ENCODE measurements around the gene BCO1. TPM values are rescaled to one million over a fixed set of nuclear protein-coding genes. Genes with fewer than 3 reads are reported as not detected.

BCO1 gene
- total RNA-seq, 4 donors from 2014 or later, result 0.11 to 0.42 (median 0.17) TPM; not detected in 1

DNA sequence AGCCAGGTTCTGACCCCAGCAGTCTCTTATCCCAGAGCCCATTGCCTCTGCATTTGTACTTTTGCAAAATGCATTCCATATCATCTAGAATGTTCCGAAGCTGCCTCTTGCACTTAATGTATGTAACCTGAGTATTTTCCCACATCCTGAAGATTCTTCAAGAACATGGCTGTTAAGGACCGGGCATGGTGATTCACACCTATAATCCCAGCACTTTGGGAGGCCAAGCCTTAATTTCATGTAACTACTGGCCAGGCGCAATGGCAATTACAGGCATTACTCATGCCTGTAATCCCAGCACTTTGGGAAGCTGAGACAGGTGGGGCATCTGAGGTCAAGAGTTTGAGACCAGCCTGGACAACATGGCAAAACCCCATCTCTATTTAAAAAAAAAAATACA lies 44.6 kb downstream of the BCO1 start:
- intact Hi-C loops (cut with DNase I), result no loop called here
- Histone ChIP-seq H3K36me3 (no peaks in the 10 kb centered on the region), H3K27ac (replicated peaks in 1 of 4) (no peak overlapping the region), H3K4me3 (no peak overlapping the region), H3K4me1 (no peaks in the 10 kb centered on the region), H3K27me3 (no peaks in the 10 kb centered on the region), H3K9me3 (no peaks in the 10 kb centered on the region)
- TF ChIP-seq POLR2A (IDR thresholded peaks at IDR 0.05; ENCODE audit: low read depth) (no peak), EP300 (IDR thresholded peaks at IDR 0.05) (no peak), POLR2AphosphoS5 (IDR thresholded peaks at IDR 0.05) (no peak)
- TF ChIP-seq, protein P1, sequence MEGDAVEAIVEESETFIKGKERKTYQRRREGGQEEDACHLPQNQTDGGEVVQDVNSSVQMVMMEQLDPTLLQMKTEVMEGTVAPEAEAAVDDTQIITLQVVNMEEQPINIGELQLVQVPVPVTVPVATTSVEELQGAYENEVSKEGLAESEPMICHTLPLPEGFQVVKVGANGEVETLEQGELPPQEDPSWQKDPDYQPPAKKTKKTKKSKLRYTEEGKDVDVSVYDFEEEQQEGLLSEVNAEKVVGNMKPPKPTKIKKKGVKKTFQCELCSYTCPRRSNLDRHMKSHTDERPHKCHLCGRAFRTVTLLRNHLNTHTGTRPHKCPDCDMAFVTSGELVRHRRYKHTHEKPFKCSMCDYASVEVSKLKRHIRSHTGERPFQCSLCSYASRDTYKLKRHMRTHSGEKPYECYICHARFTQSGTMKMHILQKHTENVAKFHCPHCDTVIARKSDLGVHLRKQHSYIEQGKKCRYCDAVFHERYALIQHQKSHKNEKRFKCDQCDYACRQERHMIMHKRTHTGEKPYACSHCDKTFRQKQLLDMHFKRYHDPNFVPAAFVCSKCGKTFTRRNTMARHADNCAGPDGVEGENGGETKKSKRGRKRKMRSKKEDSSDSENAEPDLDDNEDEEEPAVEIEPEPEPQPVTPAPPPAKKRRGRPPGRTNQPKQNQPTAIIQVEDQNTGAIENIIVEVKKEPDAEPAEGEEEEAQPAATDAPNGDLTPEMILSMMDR (IDR thresholded peaks at IDR 0.05), result no peak
- DNase-seq (ENCODE audit: extremely low spot score), result no peak
- 90% methylated on average over 2 of the region's 3 CpGs for WGBS

DNA sequence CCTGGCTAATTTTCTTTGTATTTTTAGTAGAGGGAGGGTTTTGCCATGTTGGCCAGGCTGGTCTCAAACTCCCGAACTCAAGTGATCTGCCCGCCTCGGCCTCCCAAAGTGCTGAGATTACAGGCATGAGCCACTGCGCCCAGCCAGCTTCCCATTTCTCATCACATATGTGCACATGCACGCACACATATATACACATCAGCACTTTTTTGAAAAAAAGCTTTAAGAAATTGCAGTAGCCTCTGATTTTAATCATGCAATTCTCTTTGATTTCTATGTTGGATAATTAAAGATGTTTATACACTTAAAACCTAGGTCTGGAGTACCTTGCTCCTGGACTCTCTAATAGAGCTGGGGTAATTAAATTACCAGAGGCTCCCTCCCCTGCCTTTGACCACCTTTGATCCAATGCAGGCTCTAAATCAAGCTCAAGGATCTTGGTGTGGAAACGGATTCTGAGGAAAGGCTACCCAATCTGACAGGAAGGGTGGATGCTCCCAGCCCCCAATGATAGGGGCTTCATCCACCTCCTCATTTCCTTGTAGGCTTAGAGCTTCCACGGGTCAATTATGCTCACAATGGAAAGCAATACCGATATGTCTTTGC lies 46.6 kb downstream of the BCO1 start:
- Histone ChIP-seq H3K27ac (replicated peaks in 1 of 4) (no peak overlapping the region), H3K9me3 (no peaks in the 10 kb centered on the region), H3K4me1 (no peaks in the 10 kb centered on the region), H3K36me3 (no peaks in the 10 kb centered on the region), H3K4me3 (no peak overlapping the region), H3K27me3 (no peaks in the 10 kb centered on the region)
- no peak for TF ChIP-seq POLR2A (IDR thresholded peaks at IDR 0.05; ENCODE audit: low read depth)
- intact Hi-C loops (cut with DNase I), result no loop called here
- DNase-seq (ENCODE audit: extremely low spot score), result no peak
- 85% methylated on average over 8 of the region's 8 CpGs for WGBS

DNA sequence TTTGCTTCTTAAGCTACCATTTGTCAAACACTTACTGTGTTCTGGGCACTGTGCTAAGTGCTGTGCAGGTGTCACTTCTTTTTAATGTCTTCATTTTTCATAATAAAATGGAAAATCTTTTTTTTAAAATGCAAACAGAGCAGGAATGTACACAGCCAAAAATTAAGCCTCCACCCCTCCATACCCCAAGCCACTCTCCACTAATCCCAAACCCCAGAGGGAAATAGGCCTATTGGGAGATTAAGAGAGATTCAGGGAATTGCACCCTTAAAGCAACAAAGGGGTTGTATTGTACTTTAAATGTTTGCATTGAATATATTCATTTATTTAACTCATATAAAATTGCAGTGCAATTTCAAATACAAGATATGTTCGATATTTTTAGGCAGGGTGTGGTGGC lies 47.7 kb downstream of the BCO1 start:
- H3K9me3 ChIP-seq, result no peaks in the 10 kb centered on the region
- TF ChIP-seq, protein P1 (IDR thresholded peaks at IDR 0.05), result no peak
- no peak for TF ChIP-seq POLR2AphosphoS5 (IDR thresholded peaks at IDR 0.05)
- TF ChIP-seq POLR2A (IDR thresholded peaks at IDR 0.05; ENCODE audit: low read depth), result no peak
- intact Hi-C loops (cut with DNase I), result no loop called here
- H3K27me3 ChIP-seq, result no peaks in the 10 kb centered on the region
- H3K27ac ChIP-seq (replicated peaks in 1 of 4), result no peak overlapping the region
- DNase-seq (ENCODE audit: extremely low spot score), result no peak
- no peaks in the 10 kb centered on the region for H3K4me1 ChIP-seq
- no peaks in the 10 kb centered on the region for H3K36me3 ChIP-seq
- WGBS, result 95% methylated on average over 1 of the region's 1 CpG
- H3K4me3 ChIP-seq, result no peak overlapping the region

DNA sequence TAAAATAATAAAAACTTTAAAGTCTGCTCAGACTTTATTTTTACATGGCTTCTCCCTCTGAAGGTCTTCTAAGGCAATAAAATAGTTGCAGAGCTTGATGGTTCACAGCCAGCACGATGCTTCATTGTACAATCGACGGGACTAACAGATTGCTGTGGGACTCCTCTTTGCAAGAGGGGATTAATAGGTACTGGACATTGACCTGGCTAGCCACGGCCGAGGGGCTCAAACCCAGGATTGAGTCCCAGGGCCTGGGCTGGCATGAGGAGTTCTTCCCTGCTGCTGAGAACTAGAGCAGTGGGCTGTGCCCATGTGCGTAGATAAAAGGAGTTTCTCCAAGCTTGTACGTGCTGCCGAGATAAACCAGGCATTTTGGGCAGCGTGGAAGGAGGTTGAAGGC lies 52.6 kb downstream of the BCO1 start:
- H3K27me3 ChIP-seq, result no peaks in the 10 kb centered on the region
- no peak overlapping the region for H3K27ac ChIP-seq (replicated peaks in 1 of 4)
- WGBS, result 90% methylated on average over 7 of the region's 9 CpGs
- TF ChIP-seq POLR2A (IDR thresholded peaks at IDR 0.05; ENCODE audit: low read depth), result no peak
- no peak for TF ChIP-seq EP300 (IDR thresholded peaks at IDR 0.05)
- TF ChIP-seq, protein P1 (IDR thresholded peaks at IDR 0.05), result no peak
- TF ChIP-seq POLR2AphosphoS5 (IDR thresholded peaks at IDR 0.05), result no peak
- no peak for DNase-seq (ENCODE audit: extremely low spot score)
- no peaks in the 10 kb centered on the region for H3K36me3 ChIP-seq
- no peaks in the 10 kb centered on the region for H3K9me3 ChIP-seq
- H3K4me3 ChIP-seq, result no peak overlapping the region
- intact Hi-C loops (cut with DNase I), result no loop called here
- H3K4me1 ChIP-seq, result no peaks in the 10 kb centered on the region

DNA sequence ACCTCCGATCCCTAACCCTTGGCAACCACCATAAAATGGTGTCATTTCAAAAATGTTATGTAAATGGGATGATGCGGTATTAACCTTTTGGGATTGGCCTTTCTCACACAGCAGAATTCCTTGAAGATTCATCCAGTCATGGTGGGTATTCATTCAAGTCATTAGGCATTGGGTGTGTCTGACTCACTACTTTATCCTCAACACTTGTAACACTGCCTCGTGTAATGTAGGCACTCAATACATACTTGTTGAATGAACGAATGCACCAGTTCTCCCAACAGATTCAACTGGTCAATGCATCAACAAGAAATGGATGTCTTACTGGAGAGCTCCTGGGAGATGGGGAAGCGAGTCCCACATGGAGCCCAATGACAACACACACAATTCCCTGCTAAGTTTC lies 54.4 kb downstream of the BCO1 start:
- H3K4me3 ChIP-seq, result no peak overlapping the region
- H3K36me3 ChIP-seq, result no peaks in the 10 kb centered on the region
- DNase-seq (ENCODE audit: extremely low spot score), result no peak
- no peaks in the 10 kb centered on the region for H3K9me3 ChIP-seq
- no peaks in the 10 kb centered on the region for H3K4me1 ChIP-seq
- 87% methylated on average over 5 of the region's 5 CpGs for WGBS
- H3K27me3 ChIP-seq, result no peaks in the 10 kb centered on the region
- no peak for TF ChIP-seq EP300 (IDR thresholded peaks at IDR 0.05)
- TF ChIP-seq, protein P1 (IDR thresholded peaks at IDR 0.05), result no peak
- TF ChIP-seq POLR2A (IDR thresholded peaks at IDR 0.05; ENCODE audit: low read depth), result no peak
- TF ChIP-seq POLR2AphosphoS5 (IDR thresholded peaks at IDR 0.05), result no peak
- H3K27ac ChIP-seq (replicated peaks in 1 of 4), result no peak overlapping the region
- intact Hi-C loops (cut with DNase I), result no loop called here
